GM19438 (cell line): ENCODE results near the gene CELF4.
A peak's percentile ranks its signal among the peaks of the same experiment; 100 is the strongest.

Experiments used
- ATAC-seq: cut with Tn5 transposase; IDR thresholded peaks from one replicate; pipeline ENCODE4 v1.9.1; 2021; ENCODE audit warnings: low read depth; ENCODE audit not compliant: unreplicated experiment

Gene CELF4

DNA sequence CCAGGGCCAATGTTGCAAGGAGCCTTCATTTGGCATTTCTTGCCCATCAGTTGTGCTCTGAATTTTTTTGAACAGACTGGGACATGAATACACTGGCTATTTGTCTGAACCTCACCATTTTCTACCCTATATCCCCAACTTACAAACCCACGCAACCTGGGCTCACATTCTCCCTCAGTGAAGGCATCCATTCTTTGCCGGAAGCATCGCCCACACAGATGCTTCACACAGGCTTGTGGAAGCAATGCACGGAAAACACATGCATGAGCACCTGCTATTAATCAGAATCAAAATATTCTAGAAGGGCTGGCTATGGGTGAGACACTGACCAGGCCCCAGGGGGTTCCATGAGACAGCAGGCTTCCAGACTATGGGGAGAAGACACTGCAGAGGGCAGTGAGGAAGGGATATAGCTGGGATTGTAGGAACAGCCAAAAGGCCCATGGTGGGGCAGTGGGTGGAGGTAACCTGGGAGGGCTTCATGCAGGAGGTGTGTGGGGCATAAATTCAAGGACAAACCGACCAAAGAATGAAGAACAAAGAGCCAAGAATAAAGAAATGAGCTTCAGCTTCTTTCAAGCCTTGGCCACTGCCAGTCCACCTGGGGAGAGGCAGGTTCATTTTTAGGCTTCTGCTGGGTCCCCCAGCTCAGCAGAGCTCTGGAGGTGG, 261.5 kb downstream of the CELF4 start:
- no peak for ATAC-seq

DNA sequence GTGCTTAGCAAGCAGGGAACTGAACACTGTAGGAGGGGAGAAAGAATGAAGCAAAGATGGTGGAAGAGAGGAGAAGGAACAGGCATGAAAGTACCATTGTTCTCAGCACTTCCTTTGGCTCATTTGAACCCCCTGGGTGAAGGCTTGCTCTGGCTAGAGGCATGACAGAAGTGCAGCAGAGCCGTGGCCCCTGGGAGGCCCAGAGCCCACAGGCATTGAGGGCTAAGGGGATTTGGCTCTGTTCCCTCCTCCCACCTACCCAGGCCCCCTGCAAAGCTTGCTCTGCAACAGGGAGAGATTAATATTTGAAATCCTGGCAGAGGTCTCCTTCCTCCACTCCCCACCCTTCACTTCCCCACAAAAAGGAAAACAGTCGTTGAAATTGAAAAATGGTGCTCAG, 262.6 kb downstream of the CELF4 start:
- no peak for ATAC-seq

DNA sequence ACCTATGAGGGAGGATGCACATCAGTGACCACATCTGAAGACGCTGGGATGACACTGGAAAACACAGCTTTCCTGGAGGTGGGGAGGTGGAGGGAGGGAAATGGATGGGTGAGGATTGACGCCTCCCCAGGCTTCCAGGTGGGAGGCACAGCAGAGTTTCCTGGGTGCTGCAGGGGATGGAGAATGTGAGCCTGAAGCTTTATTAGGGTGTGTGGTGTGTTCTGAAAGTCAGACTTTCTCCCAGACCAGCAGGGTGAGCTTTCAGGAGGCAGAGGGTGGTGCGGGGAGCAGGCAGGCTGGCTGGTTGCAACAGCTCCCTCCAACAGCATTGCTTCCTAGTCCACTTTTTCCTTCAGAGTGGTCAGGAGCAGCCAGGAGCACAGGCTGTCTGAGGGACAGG, 263.1 kb downstream of the CELF4 start:
- ATAC-seq: no peak

DNA sequence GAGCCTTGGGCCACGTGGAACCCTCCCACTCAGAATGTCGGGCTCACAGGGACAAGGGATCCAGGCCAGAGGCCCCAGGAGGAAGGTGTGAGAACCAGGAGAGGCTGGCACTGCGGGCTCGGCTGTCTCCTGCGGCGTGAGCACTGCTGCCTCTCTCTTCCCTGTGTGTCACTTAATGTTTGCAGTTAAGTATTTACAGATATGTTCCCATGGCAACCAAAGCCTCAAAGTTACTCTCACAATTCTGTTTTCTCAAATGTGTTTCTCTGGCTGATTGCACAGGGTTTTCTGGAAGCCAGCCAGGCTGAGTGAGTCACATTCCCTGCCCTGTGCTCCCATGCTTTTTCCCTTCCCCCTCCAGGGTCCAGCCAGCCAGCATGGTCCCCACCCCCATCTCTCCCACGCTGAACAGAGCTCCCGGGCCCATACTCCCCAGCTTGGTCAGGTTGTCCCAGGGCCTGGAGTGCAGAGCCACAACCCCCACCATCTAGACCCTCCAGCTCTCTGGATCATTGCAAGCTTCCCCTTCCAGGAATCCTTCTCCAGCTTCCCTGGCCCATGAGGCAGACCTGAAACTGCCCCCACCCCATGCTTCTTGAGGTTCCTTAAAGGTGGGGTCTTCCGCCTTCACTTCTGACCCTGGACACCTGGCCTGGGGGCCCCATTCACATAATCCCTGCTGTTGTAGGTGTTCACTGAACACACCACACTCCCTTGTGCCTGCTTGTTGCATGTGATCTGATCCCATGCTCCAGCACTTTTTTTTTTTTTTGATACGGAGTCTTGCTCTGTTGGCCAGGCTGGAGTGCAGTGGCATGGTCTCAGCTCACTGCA, 265.9 kb downstream of the CELF4 start:
- ATAC-seq: peak; percentile 74

DNA sequence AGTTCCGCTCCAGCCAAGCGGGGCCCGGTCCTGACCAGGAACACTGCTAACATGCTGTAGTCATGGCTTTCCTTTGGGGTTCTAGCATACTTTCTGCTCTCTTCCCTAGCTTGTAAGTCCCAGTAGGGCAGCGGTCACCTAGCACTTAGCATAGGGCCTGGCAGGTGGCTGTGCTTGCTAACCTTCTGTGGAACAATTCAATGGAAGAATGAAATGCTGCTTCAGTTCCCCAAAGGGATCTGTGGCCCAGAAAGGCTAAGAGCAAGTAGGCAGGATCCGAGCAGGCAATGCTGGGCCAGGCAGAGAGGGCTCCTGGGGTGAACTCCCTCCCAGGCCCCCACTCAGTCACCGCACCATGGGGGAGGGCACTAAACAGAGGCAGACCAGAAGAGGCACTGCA, 266.8 kb downstream of the CELF4 start:
- ATAC-seq: peak; percentile 10

DNA sequence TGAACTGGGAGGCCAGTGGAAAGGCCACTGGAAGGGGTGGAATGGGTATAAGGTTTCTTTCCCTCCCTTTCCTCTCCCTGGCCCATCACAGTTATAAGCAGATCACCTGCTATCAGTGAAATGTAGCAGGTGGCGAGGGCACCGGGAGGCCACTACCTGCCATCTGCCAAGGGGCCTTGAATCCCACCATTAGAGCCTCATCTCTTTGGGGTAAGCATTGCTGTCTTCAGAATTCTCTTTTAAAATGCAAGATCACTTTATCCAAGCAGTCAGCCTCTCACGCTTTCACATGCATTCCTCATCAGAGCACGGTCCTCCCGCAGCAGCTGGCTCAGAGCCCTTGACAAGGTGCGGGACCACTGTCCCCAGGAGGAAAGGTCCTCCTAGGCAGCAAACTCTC, 268.5 kb downstream of the CELF4 start:
- no peak for ATAC-seq

DNA sequence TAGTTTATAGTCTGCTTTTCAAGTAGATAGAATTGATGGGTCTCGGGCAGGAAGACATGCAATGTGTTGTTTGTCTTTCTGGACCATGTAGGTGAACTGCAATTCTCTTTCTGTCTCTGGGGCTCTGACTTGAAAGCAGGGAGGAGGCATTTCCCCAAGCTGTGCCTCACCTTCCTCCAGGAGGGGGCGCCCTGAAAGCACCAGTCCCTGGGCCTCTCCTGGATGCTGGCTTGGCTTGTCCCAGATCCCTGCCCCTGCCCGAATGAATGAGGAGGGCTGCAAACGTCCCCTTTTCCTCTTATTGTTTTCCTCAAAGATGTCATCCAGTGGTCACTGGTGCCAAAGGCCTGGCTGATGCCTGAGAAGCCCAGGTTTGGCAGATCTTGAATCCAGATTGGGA, 270.6 kb downstream of the CELF4 start:
- no peak for ATAC-seq

DNA sequence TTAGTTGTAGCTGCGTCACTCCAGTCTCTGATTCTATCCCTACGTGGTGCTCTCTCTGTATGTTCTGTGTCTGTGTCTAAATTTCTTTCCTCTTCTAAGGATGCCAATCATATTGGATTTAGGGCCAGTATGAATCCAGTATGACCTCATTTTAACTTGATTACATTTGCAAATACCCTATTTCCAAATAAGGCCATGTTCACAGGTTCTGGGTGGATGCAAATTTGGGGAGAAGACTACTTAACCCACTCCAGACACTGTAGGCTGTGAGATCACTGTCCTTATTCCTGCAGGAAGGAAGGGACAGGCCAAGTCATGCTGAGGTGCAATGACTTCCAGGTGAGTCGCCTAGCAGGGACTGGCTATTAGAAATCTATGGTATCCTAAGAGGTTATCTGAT, 272.2 kb downstream of the CELF4 start:
- no peak for ATAC-seq

DNA sequence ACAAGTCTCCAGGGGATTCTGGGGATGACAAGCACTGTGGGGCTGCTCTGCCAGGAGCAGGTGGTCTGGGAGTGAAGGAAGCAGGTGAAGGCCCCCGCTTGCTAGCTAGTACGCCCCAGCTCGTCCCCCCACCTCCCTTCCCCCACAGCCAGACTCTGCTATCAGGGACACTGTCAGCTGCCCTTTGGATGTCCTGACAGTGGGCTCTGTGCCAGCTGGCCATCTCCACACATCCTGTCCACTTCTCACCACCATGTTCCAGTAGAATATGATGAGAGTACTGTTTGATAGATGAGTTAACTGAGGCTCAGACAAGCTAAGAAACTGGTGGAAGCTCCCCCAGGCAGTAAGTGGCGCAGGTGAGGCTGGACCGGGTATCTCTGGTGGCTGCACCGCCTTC, 276.2 kb downstream of the CELF4 start:
- ATAC-seq: no peak

DNA sequence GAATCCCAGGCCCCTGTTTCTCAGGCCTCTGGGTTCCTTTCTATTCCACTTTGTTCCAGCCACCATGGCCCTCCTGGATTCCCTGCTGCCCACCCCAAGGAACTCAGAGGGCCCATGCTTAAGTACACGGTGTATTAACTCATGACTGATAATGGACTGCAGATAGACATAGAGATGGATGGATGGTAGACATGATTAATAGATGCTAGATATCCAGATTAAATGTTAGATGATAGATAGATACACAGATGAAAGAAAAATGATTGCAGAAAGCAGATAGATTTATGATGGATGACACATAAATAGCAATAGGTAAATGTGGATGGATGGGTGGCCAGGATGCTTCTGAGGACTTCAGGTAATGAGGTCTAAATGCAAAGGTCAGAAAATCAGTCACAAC, 278.0 kb downstream of the CELF4 start:
- no peak for ATAC-seq

DNA sequence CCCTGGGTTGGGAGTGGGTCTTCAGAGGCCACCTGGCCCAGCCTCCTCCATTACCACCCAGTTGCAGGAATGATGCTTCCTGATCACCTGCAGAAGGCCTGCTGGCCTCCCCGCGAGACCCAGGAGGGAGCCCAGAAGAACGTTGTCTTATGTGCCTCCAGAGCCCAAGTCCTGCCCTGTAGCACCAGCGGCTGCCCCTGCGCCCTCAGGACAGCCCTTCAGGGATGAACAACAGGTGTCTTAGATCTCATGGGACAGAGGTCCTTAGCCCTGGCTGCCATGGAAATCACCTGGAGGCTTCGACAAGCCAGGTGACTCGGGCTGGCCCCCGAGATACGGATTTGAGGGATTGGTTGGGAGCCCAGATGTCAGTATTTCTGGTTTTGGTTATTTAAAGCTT, 278.8 kb downstream of the CELF4 start:
- no peak for ATAC-seq

DNA sequence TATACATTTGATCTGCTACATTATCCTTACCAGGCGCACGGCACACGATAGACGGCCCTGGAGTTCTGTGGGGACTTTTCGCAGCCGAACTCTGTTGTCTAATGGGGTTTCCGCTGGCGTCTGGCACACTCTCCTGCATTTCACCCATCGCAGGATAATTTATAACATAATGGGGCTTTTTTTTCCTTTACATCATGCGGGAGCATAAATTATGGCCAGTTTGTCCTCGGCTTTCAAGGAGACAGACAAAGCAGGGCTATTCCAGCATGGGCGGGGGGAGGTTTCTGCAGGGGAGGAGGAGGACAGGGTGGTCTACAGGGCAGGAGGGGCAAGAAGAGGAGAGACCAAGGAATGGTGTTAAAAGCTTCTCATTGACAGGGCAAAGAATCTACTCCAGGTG, 279.8 kb downstream of the CELF4 start:
- ATAC-seq: no peak

DNA sequence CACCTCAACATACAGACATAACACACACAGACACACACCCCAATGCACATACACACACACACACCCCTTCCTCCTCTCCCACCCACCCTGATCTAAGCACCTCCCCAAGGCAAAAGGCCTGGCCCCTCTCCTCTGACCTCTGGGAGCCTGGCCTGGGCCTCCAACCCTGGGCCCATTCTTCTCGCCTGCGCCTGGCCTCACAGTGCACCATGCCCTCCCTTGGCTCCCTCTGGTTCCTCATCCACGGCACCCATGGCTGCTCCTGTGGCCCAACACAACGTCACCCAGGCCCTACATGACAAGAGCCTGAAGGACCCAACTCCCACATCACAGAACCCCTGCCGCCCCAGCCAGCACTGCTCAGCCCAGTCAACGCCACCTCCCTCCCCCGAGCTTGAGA, 281.3 kb downstream of the CELF4 start:
- ATAC-seq: no peak

DNA sequence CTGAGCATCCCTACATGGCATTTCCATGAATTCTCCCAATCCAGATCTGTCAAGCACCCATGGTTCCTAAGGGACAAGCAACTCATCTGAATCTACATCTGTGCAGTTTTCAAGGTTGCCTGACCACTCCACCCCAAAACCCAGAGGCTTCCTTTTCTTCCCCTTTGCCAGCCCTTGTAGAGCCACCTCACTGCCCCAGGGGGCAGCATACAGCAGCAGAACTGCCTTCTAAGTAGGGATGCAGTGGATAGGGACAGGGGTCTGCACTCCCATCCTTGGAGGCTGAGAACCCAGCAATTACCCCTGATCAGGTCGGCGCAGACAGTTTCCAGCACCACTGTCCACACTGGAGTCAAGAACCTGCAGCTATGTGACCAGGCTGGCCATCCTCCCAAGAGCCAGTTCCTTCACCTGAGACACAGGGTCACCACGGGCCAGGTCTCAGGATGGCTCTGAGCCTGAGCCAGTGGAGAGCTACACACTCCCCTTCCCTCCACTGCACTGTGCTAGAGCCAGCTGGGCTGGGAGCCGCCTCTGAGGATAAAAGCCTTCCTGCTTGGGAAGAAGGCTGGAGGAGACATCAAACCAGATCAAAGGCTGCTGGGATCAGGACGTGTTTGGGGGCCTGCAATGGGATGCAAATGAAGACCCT, 283.1 kb downstream of the CELF4 start:
- no peak for ATAC-seq

DNA sequence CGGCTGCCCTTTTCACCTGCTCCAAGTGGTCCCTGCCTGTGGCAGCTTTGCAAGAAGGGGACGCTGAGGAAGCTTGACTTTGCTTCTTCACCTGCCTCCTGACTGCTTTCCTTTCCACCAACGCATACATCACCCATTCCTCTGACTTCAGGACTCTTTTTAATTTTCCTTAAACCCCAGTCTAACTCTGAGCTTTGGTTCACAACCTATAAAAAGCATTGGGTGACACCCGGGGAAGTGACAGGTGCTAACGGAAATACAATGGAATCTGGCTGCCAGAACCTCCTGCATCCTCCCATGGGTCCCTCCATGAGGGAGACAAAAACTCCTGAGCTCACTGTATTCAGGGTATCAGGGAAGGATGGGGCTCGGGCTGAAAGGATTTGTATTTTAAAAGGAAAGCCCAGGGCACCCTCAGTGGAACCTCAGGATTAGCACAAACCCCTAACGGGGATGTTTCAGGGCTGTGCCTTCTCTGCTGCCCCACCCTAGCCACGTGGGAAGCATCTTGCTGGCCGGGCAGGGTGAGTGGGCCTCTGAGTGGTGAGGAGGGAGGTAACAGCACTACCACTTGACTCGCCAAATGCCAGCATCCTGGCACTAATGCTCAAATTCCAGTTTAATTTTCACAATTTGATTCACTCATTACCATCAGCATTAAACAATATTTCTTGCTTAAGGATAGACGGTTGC, 284.8 kb downstream of the CELF4 start:
- no peak for ATAC-seq

DNA sequence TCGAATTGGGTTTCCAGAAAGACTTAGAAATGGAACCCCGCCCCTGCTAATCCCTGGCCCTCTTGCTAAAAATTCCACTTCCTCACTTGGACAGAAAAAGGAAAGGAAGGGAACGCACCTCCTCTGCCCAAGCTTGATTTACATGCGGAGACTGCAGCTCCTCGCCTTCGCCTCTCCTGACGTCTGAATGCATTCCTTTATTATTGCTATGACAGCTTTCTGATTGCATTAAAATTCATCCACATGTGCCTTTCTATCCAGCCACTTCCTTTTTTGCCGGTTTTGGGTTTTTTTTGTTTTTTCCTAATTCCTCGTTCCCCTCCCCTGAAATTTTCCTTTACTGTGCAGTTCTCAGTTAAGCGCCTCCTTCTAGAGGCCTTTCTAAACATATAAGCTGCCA, 287.8 kb downstream of the CELF4 start:
- ATAC-seq: no peak

DNA sequence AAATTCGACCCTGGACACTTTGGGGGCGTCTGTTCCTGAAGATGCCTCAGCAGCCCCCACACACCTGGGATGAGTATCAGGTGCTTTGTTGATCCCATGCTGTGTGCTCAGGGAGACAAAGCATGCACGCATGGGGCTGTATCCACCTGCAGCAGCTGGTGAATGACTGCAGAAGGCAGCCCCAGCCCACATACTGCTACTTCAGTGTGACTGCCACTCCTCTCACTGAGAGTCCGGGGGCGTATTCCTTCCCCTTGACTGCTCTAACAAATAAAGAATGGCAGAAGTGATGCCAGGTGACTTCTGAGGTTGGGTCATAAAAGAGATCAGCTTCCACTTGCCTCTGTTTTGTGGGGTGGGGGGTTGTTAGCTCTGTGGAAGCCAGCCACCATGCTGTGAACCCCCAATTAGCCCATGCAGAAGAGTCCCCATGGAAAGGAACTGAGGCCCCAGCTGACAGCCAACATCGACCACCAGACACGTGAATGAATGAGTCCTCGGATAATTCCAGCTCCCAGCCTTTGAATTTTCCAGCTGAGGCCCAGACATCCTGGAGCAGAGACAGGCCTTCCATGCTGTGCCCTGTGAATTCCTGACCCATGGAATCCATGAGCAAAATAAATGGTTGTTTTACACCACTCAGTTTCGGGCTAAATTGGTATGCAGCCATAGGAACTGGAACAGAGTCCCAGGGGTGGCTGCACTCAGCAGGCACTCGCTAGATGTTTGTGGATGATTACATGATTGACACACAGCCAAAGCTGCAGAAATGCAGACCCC, 289.3 kb downstream of the CELF4 start:
- ATAC-seq: no peak

DNA sequence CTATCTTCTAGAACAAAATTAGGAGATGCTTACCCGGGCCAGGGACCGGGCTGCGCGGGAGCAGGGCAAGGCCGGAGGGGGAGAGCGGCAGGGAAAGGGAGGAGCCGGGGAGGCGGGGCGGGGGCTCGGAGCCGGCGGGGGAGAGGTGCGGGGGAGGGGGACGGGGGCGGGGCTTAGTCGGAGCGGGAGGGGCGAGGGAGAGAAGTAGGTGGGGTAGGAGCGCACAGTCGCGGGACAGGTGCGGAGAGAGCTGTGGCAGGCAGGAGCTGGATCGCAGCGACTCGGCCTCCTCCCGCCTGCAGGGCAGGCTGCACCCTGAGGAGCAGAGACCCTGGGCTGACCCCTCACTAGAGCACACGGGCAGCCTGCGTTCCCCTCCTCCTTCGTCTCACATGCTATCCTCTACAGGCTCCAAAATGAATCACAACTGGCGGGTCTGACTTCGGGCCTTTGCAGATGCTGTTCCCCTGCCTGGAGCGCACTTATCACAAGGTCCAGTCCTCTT, 290.3 kb downstream of the CELF4 start:
- ATAC-seq: no peak

DNA sequence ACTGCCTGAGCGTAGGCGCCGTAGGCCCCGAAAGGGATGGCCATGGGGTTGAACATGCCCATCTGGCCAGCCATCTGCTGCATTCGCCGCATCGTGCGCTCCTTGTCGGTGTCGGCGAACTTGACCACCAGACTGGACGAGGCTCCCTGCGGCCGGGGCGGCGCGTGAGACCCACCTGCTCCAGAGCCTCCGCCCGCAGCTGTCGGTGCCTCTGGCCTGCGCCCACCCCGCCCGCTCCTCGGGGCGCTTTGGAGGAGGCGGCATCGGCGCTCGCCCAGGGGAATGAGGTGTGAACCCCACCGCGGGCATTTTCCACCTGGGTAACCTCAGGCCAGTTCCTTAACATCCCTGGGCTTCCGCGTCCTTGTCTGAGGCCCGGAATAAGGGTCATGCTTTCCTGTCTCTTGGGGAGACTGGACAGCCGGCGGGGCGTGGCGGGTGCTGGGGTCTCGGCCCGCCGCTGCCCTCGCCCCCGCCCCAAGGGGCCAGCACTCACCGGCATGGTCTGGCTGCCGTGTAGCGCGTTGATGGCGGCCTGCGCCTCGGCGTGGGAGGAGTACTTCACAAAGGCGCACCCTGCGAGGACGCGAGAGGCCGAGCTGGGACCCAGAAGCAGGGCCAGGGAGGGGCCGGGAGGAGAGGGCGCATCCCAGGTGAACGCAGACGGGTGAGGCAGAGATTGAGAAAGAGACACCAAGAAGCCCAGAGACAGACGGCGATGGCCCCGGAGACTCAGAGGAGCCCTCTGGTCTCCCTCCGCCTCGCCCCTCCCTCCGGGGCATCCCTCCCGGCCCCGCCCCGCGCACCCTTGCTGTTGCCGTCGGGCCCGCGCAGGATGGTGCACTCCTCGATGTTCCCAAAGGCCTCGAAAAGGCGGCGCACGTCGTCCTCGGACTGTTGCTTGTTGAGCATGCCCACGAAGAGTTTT, 291.0 kb downstream of the CELF4 start:
- no peak for ATAC-seq
